Measurements from ENCODE around the gene PCDHB16. TPM values are rescaled to one million over a fixed set of nuclear protein-coding genes. Genes with fewer than 3 reads are reported as not detected.

PCDHB16 gene
- total and polyA plus RNA-seq, 2 of the 13 experiments (the other 11 are each of a cell fraction or from before 2014, with no cell fraction given) = 0.60 to 0.66 TPM

GRCh38 chr5:141182248-141182647 is at the start of gene PCDHB16 (continued):
- TF ChIP-seq MED13 (CRISPR knock-in tag; IDR thresholded peaks at IDR 0.05) = no peak
- TF ChIP-seq ZNF20 (CRISPR knock-in tag; IDR thresholded peaks at IDR 0.05) = no peak
- no peak for TF ChIP-seq ATF7-NPFF (CRISPR knock-in tag; IDR thresholded peaks at IDR 0.05; ENCODE audit: low read depth)
- TF ChIP-seq XRCC5 (optimal IDR thresholded peaks at IDR 0.05; ENCODE audit: low read length) = no peak
- TF ChIP-seq AKNA (CRISPR knock-in tag; IDR thresholded peaks at IDR 0.05; ENCODE audit: borderline replicate concordance) = no peak
- TF ChIP-seq ZNF382 (CRISPR knock-in tag; IDR thresholded peaks at IDR 0.05; ENCODE audit: borderline replicate concordance) = no peak
- no peak for TF ChIP-seq ZFP41 (CRISPR knock-in tag; IDR thresholded peaks at IDR 0.05; ENCODE audit: borderline replicate concordance)
- TF ChIP-seq FIP1L1 (IDR thresholded peaks at IDR 0.05; ENCODE audit: borderline replicate concordance, insufficient read depth, low read depth, low read length) = no peak

Data from HepG2 (cell line).